ENCODE results near the gene EHBP1.

Gene EHBP1

DNA sequence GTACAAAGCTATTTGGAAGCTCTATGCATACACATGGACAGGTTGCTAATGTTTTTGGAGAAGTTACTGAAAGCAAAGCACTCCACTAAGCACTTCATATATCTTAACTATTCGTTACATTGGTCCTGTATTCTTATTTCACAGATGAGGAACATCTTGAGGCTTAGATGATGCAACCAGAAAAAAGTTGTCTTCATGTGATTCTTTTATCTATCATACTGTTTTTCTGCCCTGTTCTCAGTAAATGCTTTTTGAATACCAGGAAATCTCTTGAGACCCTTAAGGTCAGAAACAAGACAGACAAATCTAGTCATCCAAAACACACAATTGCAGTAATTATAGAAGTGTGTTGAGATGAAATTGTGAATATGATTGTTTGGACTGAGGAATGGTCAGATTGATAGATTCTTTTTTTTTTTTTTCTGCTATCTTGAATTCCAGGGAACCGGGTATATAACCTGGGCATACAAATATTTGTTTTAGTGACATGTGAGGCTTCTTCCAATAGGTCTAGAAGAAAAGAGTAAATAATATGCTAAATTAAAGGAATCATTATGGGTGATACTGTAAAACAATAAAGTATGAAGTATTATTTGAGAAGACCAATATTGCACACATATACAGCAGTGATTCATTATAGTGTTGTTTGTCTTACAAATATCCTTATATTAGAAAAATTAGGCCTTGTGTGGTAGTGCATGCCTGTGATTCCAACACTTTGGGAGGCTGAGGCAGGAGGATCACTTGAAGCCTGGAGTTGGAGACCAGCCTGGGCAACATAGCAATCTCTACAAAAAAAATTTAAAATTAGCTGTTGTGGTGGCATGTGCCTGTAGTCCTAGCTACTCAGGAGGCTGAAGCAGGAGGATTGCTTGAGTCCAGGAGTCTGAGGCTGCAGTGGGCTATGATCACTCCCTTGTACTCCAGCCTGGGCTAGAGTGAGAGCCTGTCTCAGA lies 33.7 kb downstream of the EHBP1 start:
- in situ Hi-C loops (cut with MboI; ENCODE audit: low sequenced_read_pairs, unreplicated experiment), result no loop called here
- TF ChIP-seq, protein P1, sequence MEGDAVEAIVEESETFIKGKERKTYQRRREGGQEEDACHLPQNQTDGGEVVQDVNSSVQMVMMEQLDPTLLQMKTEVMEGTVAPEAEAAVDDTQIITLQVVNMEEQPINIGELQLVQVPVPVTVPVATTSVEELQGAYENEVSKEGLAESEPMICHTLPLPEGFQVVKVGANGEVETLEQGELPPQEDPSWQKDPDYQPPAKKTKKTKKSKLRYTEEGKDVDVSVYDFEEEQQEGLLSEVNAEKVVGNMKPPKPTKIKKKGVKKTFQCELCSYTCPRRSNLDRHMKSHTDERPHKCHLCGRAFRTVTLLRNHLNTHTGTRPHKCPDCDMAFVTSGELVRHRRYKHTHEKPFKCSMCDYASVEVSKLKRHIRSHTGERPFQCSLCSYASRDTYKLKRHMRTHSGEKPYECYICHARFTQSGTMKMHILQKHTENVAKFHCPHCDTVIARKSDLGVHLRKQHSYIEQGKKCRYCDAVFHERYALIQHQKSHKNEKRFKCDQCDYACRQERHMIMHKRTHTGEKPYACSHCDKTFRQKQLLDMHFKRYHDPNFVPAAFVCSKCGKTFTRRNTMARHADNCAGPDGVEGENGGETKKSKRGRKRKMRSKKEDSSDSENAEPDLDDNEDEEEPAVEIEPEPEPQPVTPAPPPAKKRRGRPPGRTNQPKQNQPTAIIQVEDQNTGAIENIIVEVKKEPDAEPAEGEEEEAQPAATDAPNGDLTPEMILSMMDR (IDR thresholded peaks at IDR 0.05; ENCODE audit: borderline replicate concordance, control extremely low read depth, extremely low read depth, insufficient read depth, missing control alignments), result no peak
- no peak for DNase-seq (ENCODE audit: low spot score)

DNA sequence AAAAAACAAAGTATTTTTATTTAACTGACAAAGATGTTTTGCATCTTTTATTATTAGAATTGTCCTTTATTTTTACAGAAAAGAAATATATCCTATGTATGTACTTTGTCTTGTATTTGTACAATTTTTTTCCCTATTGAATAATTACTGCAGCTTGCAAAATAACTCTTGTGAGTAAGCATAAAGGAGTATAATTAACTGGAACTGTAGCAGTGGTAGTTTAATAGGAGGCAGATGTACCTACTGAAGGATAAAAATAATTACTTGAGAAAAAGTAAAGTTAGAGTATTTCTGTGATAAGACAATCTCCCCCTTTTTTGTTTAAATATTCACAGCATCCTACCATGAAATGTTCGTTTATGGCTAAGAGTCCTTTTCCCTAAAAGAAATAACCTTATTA lies 34.7 kb downstream of the EHBP1 start:
- TF ChIP-seq, protein P1 (IDR thresholded peaks at IDR 0.05; ENCODE audit: borderline replicate concordance, control extremely low read depth, extremely low read depth, insufficient read depth, missing control alignments), result no peak
- in situ Hi-C loops (cut with MboI; ENCODE audit: low sequenced_read_pairs, unreplicated experiment), result no loop called here
- no peak for DNase-seq (ENCODE audit: low spot score)

DNA sequence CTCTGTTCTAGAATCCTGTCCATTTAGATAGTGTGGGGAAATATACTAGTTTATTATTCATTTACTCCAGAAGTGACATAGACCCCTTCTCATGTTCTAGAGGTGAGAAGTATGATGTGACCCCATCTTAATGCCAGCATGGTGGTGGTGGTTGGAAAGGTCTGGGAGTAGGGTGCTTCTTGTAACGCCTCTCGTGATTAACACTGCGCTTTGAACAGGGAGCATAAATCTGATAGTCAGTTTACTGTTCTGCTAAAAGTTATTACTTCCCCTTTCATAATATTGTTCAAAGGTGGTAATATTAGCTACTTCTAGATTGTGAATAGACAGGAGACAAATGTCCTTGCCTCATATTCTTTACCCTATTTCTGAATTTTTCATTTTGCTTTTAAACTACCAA lies 35.6 kb downstream of the EHBP1 start:
- TF ChIP-seq, protein P1 (IDR thresholded peaks at IDR 0.05; ENCODE audit: borderline replicate concordance, control extremely low read depth, extremely low read depth, insufficient read depth, missing control alignments), result no peak
- in situ Hi-C loops (cut with MboI; ENCODE audit: low sequenced_read_pairs, unreplicated experiment), result no loop called here
- DNase-seq (ENCODE audit: low spot score), result no peak

DNA sequence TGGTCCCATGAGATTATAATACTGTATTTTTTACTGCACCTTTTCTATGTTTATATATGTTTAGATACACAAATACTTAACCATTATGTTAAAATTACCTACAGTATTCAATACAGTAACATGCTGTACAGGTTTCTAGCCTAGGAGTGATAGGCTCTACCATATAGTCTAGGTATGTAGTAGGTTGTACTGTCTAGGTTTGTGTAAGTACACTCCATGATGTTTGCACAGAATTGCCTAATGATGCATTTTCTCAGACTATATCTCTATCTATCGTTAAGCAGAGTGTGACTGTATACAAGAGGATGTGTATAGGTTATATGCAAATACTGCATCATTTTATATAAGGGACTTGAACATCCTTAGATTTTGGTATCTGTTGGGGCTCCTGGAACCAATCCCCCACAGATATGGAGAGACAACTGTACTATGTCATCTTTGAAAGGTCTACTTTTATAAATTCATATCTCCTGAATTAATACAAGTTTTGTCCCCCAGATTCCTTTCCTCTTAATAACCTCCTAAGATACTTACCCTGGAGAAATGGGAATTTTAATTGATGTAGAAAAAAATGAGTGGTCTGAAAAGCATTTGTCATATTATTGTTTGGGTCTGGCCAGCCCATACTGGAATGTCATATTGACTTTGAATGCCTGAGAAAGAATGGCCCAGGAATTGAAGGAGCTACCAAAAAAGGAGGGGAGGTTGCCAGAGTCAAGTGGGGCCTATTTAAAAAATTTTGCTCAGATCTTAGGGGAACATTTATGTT lies 36.6 kb downstream of the EHBP1 start:
- in situ Hi-C loops (cut with MboI; ENCODE audit: low sequenced_read_pairs, unreplicated experiment), result no loop called here
- TF ChIP-seq, protein P1 (IDR thresholded peaks at IDR 0.05; ENCODE audit: borderline replicate concordance, control extremely low read depth, extremely low read depth, insufficient read depth, missing control alignments), result no peak
- DNase-seq (ENCODE audit: low spot score), result no peak

DNA sequence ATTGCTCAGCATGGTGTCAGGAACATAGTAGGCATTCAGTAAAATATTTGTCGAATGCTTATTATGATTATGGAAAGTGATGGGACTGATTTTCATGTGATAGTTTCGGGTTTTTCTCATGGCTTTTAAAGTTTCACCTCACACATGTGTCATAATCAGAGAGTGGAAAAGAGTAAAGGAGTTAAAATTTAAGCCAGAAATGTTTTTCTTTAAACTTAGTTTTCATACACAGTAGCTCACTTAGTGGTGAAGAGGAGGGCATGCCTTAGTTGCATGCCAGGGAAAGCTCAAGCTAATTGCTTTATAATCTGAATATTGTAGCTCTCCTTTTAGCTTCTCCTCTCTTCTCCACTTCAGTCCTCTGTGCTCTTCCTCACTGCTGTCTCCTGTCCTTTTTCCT lies 38.0 kb downstream of the EHBP1 start:
- DNase-seq (ENCODE audit: low spot score), result no peak
- TF ChIP-seq, protein P1 (IDR thresholded peaks at IDR 0.05; ENCODE audit: borderline replicate concordance, control extremely low read depth, extremely low read depth, insufficient read depth, missing control alignments), result no peak
- in situ Hi-C loops (cut with MboI; ENCODE audit: low sequenced_read_pairs, unreplicated experiment), result no loop called here

DNA sequence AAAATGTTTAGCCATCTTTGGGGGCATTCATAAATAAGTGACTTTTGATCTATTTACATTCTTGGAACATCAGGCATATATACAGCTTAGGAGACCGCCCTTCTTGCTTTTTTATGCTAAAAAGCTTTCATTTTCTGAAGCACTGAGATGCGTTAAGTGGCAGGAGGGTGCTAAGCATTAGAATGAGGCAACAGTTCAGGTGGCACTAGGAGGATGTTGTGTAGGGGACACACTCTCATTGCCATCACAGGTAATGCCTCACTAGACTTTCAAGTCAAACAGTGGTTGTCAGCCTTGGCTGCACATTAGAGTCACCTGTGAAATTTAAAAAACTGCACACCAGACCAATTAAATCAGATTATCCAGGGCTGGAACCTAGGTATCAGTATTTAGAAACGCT lies 39.1 kb downstream of the EHBP1 start:
- in situ Hi-C loops (cut with MboI; ENCODE audit: low sequenced_read_pairs, unreplicated experiment), result no loop called here
- TF ChIP-seq, protein P1 (IDR thresholded peaks at IDR 0.05; ENCODE audit: borderline replicate concordance, control extremely low read depth, extremely low read depth, insufficient read depth, missing control alignments), result no peak
- no peak for DNase-seq (ENCODE audit: low spot score)

Data from GM13976 (cell line).